GM13976 (cell line): ENCODE data around the gene LOC128125822.
"Not testable (repeated sequence)": the region's sequence is repeated elsewhere in the genome, so short reads cannot be mapped to it uniquely, and the experiment has no call there.

ENCODE experiments used
- DNase-seq: peaks from one replicate; pipeline ENCODE4 v3.0.0; 2012; ENCODE audit warnings: low spot score
- in situ Hi-C: fragments of 300-500 bp; cut with MboI; formaldehyde crosslinking; loops from one replicate; pipeline ENCODE4 v1.12.0; 2022; ENCODE audit warnings: low sequenced_read_pairs, mixed read lengths, inconsistent platforms; ENCODE audit not compliant: unreplicated experiment
- TF ChIP-seq, protein P1 (sequence below): IDR thresholded peaks from 2 replicates; pipeline ENCODE4 v1.5.1; 2012; ENCODE audit warnings: borderline replicate concordance, mild to moderate bottlenecking; ENCODE audit not compliant: insufficient read depth; ENCODE audit errors: extremely low read depth, missing control alignments, control extremely low read depth

Gene LOC128125822

DNA sequence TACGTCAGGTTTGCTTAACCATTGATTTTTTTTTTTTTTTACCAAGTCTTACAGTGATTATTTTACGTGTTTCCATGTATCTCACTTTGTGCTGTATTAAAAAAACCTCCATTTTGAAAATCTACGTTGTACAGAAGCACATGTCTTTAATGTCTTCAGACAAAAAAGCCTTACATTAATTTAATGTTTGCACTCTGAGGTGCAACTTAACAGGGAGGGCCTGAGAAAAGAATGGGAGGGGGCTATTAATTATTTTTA lies 8.4 kb downstream of the LOC128125822 start:
- in situ Hi-C loops: no loop called here
- TF ChIP-seq, protein P1, sequence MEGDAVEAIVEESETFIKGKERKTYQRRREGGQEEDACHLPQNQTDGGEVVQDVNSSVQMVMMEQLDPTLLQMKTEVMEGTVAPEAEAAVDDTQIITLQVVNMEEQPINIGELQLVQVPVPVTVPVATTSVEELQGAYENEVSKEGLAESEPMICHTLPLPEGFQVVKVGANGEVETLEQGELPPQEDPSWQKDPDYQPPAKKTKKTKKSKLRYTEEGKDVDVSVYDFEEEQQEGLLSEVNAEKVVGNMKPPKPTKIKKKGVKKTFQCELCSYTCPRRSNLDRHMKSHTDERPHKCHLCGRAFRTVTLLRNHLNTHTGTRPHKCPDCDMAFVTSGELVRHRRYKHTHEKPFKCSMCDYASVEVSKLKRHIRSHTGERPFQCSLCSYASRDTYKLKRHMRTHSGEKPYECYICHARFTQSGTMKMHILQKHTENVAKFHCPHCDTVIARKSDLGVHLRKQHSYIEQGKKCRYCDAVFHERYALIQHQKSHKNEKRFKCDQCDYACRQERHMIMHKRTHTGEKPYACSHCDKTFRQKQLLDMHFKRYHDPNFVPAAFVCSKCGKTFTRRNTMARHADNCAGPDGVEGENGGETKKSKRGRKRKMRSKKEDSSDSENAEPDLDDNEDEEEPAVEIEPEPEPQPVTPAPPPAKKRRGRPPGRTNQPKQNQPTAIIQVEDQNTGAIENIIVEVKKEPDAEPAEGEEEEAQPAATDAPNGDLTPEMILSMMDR: no peak
- DNase-seq: no peak

DNA sequence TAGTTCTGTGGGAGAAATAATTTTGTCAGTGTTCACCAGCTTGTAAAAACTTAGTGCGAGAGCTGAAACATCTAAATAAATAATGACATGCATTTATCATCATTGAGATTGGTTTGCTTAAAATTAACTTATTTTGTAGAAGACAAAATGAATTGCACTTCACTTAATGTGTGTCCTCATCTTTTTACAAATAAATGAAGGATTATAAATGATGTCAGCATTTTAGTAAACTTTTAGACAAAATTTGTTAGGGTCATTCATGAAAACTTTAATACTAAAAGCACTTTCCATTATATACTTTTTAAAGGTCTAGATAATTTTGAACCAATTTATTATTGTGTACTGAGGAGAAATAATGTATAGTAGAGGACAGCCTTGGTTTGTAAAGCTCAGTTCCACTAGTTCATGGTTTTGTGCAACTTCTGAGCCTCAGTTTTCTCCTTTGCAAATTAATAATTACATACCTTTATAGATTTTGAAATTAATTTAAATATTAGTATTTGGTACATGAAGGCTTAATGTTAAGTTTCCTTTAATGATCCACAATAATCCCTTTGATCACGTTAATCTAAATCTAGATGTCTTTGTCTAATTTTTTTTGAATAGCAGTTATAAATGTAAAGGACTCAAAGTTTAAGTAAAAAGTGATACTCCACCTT lies 9.2 kb downstream of the LOC128125822 start:
- in situ Hi-C loops: no loop called here

DNA sequence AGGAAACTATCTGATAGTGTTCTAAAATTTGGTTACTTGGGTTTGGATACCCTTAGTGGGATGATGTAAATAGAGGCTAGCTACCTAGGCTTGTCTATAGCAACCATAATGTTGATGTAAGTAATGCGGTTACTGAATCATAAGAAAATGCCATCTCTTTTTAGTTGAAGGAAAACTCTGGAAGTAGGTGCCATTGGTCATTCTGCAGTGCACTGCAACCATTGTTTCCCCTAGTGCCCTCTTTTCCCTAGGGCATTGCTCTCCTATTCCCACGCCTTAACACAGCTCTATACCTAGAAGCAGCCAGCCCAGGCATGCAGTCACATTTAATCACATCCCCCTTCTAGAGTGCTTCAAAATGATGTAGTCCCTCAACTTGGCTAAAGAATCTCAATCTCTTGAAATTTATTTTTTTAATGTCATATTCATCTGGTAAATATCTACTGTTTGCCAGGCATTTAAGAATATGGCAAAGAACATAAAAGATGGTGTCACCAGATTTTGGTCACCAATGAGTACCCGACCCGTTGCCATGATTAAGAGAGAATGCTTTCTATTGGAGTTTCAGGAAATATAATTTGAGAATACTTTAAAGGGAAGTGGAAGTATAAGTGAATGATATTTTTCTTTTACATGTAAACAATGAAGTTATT lies 10.4 kb downstream of the LOC128125822 start:
- no peak for DNase-seq
- in situ Hi-C loops: no loop called here
- TF ChIP-seq, protein P1: no peak

More for the DNA sequence above, 9.2 kb downstream of the LOC128125822 start:
- TF ChIP-seq, protein P1: no peak
- no peak for DNase-seq

DNA sequence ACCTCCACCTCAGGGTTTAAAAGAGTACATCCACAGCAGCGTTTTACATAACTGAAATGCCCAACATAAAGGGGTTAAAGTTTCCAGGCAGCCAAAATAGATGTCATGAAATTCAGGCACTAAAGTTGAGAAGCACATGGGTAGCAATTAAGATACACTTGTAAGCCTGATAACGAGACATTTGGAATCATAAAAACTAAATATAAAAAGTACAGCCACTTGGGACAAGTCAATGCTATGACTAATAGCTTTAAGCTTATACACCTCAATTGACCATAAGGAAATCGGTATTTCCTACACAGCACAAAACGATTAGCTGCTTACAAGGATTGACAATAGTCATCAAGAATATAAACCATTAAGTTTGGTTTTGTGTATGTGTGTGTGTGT lies 11.8 kb downstream of the LOC128125822 start:
- in situ Hi-C loops: no loop called here
- no peak for DNase-seq
- TF ChIP-seq, protein P1: no peak

DNA sequence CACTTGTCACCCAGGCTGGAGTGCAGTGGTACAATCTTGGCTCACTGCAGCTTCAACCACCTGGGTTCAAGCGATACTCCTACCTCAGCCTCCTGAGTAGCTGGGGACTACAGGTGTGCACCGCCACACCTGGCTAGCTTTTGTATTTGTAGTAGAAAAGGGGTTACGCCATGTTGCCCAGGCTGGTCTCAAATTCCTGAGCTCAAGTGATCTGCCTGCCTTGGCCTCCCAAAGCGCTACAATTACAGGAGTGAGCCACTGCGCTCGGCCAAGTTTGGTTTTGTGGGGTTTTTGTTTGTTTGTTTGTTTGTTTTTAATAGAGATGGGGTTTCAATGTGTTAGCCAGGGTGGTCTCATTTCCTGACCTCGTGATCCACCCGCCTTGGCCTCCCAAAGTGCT lies 12.3 kb downstream of the LOC128125822 start:
- no peak for DNase-seq
- in situ Hi-C loops: no loop called here
- TF ChIP-seq, protein P1: no peak

DNA sequence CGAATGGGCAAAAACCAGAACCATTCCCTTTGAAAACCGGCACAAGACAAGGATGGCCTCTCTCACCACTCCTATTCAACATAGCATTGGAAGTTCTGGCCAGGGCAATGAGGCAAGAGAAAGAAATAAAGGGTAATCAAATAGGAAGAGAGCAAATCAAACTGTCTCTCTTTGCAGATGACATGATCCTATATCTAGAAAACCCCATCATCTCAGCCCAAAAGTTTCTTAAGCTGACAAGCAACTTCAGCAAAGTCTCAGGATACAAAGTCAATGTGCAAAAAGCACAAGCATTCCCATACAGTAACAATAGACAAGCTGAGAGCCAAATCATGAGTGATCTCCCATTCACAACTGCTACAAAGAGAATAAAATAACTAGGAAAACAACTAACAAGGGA lies 13.4 kb downstream of the LOC128125822 start:
- not testable (repeated sequence) for DNase-seq

DNA sequence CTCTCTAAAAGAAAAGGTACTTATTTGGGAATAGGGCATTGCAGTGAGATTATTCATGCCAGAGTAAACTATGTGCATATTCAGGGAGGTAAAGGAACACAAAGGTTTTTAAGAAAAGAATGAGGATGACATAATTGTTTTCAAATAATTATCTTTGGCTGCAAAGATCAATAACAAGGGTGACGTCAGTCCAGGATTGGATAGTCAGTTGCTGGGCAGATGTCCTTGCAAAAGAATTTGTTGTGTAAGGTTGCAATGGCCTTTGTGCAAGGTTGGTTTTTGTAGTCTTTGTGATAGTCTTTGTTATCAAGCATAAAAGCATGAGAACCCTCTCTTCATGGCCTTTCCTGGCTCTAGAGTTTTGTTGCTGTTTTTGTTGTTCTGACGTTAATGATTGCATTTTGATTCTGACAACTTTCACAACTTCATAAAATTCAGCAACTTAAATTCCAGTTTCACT lies 17.7 kb downstream of the LOC128125822 start:
- DNase-seq: no peak
- TF ChIP-seq, protein P1: no peak
- in situ Hi-C loops: loop anchor here (10.0 kb wide), 2 partner anchors 175 to 235 kb away; no protein-coding TSS in a partner anchor

More for the DNA sequence above, 13.4 kb downstream of the LOC128125822 start:
- in situ Hi-C loops: not testable (repeated sequence)
